CD4-positive, alpha-beta T cell (primary cell): ENCODE data around the gene USH1C. TPM values are rescaled to one million over a fixed set of nuclear protein-coding genes. Genes with fewer than 3 reads are reported as not detected.
A peak's percentile ranks its signal among the peaks of the same experiment; 100 is the strongest.

Experiments
- ATAC-seq: fragments of 200-7000 bp; cut with Tn5 transposase; one replicate; pipeline ENCODE4 v1.10.0; 2022; ENCODE audit warnings: mild to moderate bottlenecking; ENCODE audit not compliant: poor library complexity
- CTCF ChIA-PET: fragments of 350-600 bp; sonication (Branson Sonifier 250); formaldehyde crosslinking; loops from one replicate; lab custom pipeline; 2021; ENCODE audit warnings: antibody characterized with exemption, inconsistent platforms; lab: Charles Lee
- POLR2A ChIA-PET: fragments of 350-600 bp; sonication (Branson Sonifier 250); formaldehyde crosslinking; loops from one replicate; lab custom pipeline; 2021; ENCODE audit warnings: antibody characterized with exemption, inconsistent platforms; lab: Charles Lee
- DNase-seq, 14 experiments: peaks; one replicate each; pipeline ENCODE4 v3.0.0-alpha.2; 2013 to 2020; ENCODE audit warnings: mixed read lengths in 2 of 14
- H3K27ac ChIP-seq, 2 donors: one replicate each; pipeline versions ENCODE4 v1.5.1 to v1.7.0; 2013; ENCODE audit warnings: low read length in 2 of 2, low read depth in 1 of 2, mild to moderate bottlenecking in 1 of 2
- H3K27me3 ChIP-seq, 2 experiments: 1 replicate in 1 of 2; 2 replicates in 1 of 2; pipeline versions ENCODE4 v1.6.1 to v1.7.0; 2013; ENCODE audit warnings: low read length in 2 of 2, control low read depth in 1 of 2, mild to moderate bottlenecking in 1 of 2, moderate library complexity in 1 of 2; ENCODE audit not compliant: insufficient read depth in 2 of 2, control insufficient read depth in 1 of 2
- H3K36me3 ChIP-seq: one replicate; pipeline ENCODE4 v1.6.1; 2013; ENCODE audit warnings: low read length, control low read depth; ENCODE audit not compliant: insufficient read depth
- H3K4me1 ChIP-seq: one replicate; pipeline ENCODE4 v1.6.1; 2013; ENCODE audit warnings: low read length, control low read depth; ENCODE audit not compliant: insufficient read depth
- H3K4me3 ChIP-seq: one replicate; pipeline ENCODE4 v1.5.1; 2013; ENCODE audit warnings: mild to moderate bottlenecking, low read length, moderate library complexity
- H3K9me3 ChIP-seq, 2 experiments: 1 replicate in 1 of 2; 2 replicates in 1 of 2; pipeline versions ENCODE4 v1.6.1 to v1.7.0; 2013; ENCODE audit warnings: low read length in 2 of 2, mild to moderate bottlenecking in 2 of 2, control low read depth in 1 of 2, moderate library complexity in 1 of 2; ENCODE audit not compliant: control insufficient read depth in 1 of 2, insufficient read depth in 1 of 2
- H3K27ac Mint-ChIP-seq: one replicate; pipeline ENCODE4 v1.8.0; 2020; ENCODE audit warnings: mixed read lengths
- H3K27me3 Mint-ChIP-seq: one replicate; pipeline ENCODE4 v1.8.0; 2021; ENCODE audit warnings: mixed read lengths
- H3K36me3 Mint-ChIP-seq: one replicate; pipeline ENCODE4 v1.8.0; 2021; ENCODE audit warnings: low read depth, mixed read lengths
- H3K4me1 Mint-ChIP-seq: one replicate; pipeline ENCODE4 v1.8.0; 2021; ENCODE audit warnings: low read depth, mixed read lengths
- H3K4me3 Mint-ChIP-seq: one replicate; pipeline ENCODE4 v1.8.0; 2020; ENCODE audit warnings: mild to moderate bottlenecking, mixed read lengths
- H3K9me3 Mint-ChIP-seq: one replicate; pipeline ENCODE4 v1.8.0; 2020; ENCODE audit warnings: mixed read lengths
- intact Hi-C, 2 experiments: fragments of 100-400 bp; cut with DNase I in 1 of 2; cut with micrococcal nuclease in 1 of 2; formaldehyde crosslinking; loops; one replicate each; pipeline versions ENCODE4 v1.15.1 to v1.9.0; 2023 to 2025; cut with DNase I, micrococcal nuclease
- total RNA-seq, 174 experiments: library from RNA in 2 of 174; stranded (reverse) in 2 of 174; gene quantifications; one replicate each; pipeline ENCODE4 v1.2.3 and lab custom pipeline; 2021 to 2026
- TF ChIP-seq, protein P1 (sequence below): fragments of 200-600 bp; IDR thresholded peaks from one replicate; pipeline ENCODE4 v1.8.0; 2022; ENCODE audit warnings: antibody characterized with exemption, mild to moderate bottlenecking

The USH1C gene
- total RNA-seq, 2 experiments from 2014 or later: not detected

GRCh38 chr11:17505146-17505545, 39.1 kb downstream of the USH1C start:
- TF ChIP-seq, protein P1, sequence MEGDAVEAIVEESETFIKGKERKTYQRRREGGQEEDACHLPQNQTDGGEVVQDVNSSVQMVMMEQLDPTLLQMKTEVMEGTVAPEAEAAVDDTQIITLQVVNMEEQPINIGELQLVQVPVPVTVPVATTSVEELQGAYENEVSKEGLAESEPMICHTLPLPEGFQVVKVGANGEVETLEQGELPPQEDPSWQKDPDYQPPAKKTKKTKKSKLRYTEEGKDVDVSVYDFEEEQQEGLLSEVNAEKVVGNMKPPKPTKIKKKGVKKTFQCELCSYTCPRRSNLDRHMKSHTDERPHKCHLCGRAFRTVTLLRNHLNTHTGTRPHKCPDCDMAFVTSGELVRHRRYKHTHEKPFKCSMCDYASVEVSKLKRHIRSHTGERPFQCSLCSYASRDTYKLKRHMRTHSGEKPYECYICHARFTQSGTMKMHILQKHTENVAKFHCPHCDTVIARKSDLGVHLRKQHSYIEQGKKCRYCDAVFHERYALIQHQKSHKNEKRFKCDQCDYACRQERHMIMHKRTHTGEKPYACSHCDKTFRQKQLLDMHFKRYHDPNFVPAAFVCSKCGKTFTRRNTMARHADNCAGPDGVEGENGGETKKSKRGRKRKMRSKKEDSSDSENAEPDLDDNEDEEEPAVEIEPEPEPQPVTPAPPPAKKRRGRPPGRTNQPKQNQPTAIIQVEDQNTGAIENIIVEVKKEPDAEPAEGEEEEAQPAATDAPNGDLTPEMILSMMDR: no peak
- H3K4me1 ChIP-seq: no peaks in the 10 kb centered on the region
- no peak overlapping the region for H3K4me3 ChIP-seq
- Mint-ChIP-seq H3K27ac (no peak overlapping the region), H3K36me3 (no peaks in the 10 kb centered on the region), H3K4me1 (no peaks in the 10 kb centered on the region), H3K4me3 (no peak overlapping the region), H3K9me3 (no peaks in the 10 kb centered on the region), H3K27me3 (peaks cover 14% of the 10 kb centered on the region)
- ATAC-seq: no peak
- ChIA-PET CTCF (interaction anchor here (0.8 to 3.5 kb wide), 4 partner anchors 10 to 276 kb away, joined by 3 to 18 read pairs (median 8); partner anchors contain the start of gene KCNJ11), POLR2A (no interaction called here)
- no peak overlapping the region for H3K27ac ChIP-seq
- no peaks in the 10 kb centered on the region for H3K27me3 ChIP-seq
- H3K36me3 ChIP-seq: no peaks in the 10 kb centered on the region
- no peaks in the 10 kb centered on the region for H3K9me3 ChIP-seq
- no peak for DNase-seq
- intact Hi-C loops: loop anchor here in 1 of 2 experiments (2.0 kb wide), 1 partner anchor 684 kb away; no protein-coding TSS in a partner anchor

DNA sequence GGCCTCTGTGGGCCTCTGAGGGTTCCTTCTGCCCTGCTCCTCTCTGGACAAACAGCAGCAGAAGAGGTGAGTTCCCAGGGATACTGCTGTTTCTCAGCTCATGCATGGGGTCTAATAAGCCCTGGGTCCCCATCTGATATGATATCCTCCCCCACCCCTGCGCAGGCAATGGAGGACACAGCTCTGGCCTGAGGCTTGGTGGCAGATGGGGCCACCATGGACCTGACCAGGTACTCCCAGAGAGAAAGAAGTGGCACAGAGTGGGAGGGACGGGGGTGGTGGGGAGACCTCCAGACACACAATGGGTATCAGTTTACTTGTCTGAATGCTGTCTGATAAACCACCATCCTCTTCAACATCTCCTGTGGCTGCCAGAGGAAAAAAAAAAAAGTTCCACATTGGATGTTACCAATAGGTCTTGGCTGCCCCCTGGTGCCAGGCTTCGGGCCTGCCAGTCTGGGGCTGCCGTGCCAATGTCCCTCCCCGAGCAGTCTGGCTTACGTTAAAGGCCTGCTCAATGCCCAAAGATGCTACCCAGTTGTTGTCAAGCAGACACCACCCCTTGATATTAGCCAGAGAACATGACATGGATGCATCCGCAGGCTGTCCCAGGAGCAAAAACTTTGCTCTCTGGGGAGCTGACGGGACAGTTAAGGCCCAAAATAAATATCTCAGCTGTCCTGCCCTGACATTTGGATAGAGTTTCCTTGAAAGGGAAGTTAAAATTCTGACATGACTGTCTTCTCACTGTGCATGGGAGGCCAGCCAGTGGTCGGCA, 39.7 kb downstream of the USH1C start:
- ChIA-PET CTCF (interaction anchor here (0.8 to 3.5 kb wide), 4 partner anchors 10 to 275 kb away, joined by 3 to 18 read pairs (median 8); partner anchors contain the start of gene KCNJ11), POLR2A (no interaction called here)
- peak; percentile 63 to 82 (median 73) for DNase-seq
- H3K4me3 Mint-ChIP-seq: no peak overlapping the region
- no peak overlapping the region for H3K4me3 ChIP-seq
- H3K27me3 Mint-ChIP-seq: peaks cover 14% of the 10 kb centered on the region
- ATAC-seq: peak; percentile 83
- H3K36me3 Mint-ChIP-seq: no peaks in the 10 kb centered on the region
- H3K27ac Mint-ChIP-seq: no peak overlapping the region
- no peaks in the 10 kb centered on the region for H3K9me3 Mint-ChIP-seq
- H3K4me1 Mint-ChIP-seq: no peaks in the 10 kb centered on the region
- TF ChIP-seq, protein P1: peak; percentile 87
- H3K9me3 ChIP-seq: no peaks in the 10 kb centered on the region
- no peak overlapping the region for H3K27ac ChIP-seq
- intact Hi-C loops: loop anchor here (1.0 to 5.0 kb wide), 5 partner anchors 120 to 717 kb away; no protein-coding TSS in a partner anchor
- no peaks in the 10 kb centered on the region for H3K4me1 ChIP-seq
- H3K36me3 ChIP-seq: no peaks in the 10 kb centered on the region
- H3K27me3 ChIP-seq: no peaks in the 10 kb centered on the region

GRCh38 chr11:17502630-17503029, 41.6 kb downstream of the USH1C start:
- Mint-ChIP-seq H3K9me3 (no peaks in the 10 kb centered on the region), H3K27me3 (peaks cover 6% of the 10 kb centered on the region), H3K36me3 (no peaks in the 10 kb centered on the region), H3K27ac (no peak overlapping the region), H3K4me3 (no peak overlapping the region), H3K4me1 (no peaks in the 10 kb centered on the region)
- TF ChIP-seq, protein P1: no peak
- ChIA-PET POLR2A (no interaction called here), CTCF (interaction anchor here (2.7 to 3.5 kb wide), 2 partner anchors 119 to 273 kb away, joined by 13 to 18 read pairs; no protein-coding TSS in a partner anchor)
- H3K4me1 ChIP-seq: no peaks in the 10 kb centered on the region
- no peaks in the 10 kb centered on the region for H3K27me3 ChIP-seq
- no peaks in the 10 kb centered on the region for H3K36me3 ChIP-seq
- ATAC-seq (no peak), DNase-seq (no peak)
- H3K9me3 ChIP-seq: no peaks in the 10 kb centered on the region
- H3K27ac ChIP-seq: no peak overlapping the region
- intact Hi-C loops: loop anchor here in 1 of 2 experiments (5.0 kb wide), 2 partner anchors 565 to 715 kb away; no protein-coding TSS in a partner anchor
- H3K4me3 ChIP-seq: no peak overlapping the region
